ENCODE data around the gene LEUTX.
"Not testable (repeated sequence)": the region's sequence is repeated elsewhere in the genome, so short reads cannot be mapped to it uniquely, and the experiment has no call there.

The LEUTX gene

GRCh38 chr19:39749981-39750380 lies 28.7 kb upstream of the LEUTX start:
- TF ChIP-seq TAF1 (IDR thresholded peaks at IDR 0.05; ENCODE audit: borderline replicate concordance, low read depth, low read length) (no peak), POLR2A (IDR thresholded peaks at IDR 0.05; ENCODE audit: low read depth, low read length) (no peak), POLR2AphosphoS5 (IDR thresholded peaks at IDR 0.05; ENCODE audit: low read depth, low read length) (no peak)
- FAIRE-seq, result no peak
- DNase-seq (ENCODE audit: insufficient read length), result no peak

- TF ChIP-seq TAF1 (IDR thresholded peaks at IDR 0.05; ENCODE audit: borderline replicate concordance, low read depth, low read length), result no peak
- no peak for TF ChIP-seq POLR2AphosphoS5 (IDR thresholded peaks at IDR 0.05; ENCODE audit: low read depth, low read length)
- no peak for TF ChIP-seq POLR2A (IDR thresholded peaks at IDR 0.05; ENCODE audit: low read depth, low read length)
- no peak for FAIRE-seq
- no peak for DNase-seq (ENCODE audit: insufficient read length)
Measured at GRCh38 chr19:39752390-39752789, 26.3 kb upstream of the LEUTX start.

- FAIRE-seq, result peak; percentile 38
- DNase-seq (ENCODE audit: insufficient read length), result no peak
- TF ChIP-seq POLR2A (IDR thresholded peaks at IDR 0.05; ENCODE audit: low read depth, low read length) (no peak), POLR2AphosphoS5 (IDR thresholded peaks at IDR 0.05; ENCODE audit: low read depth, low read length) (no peak), TAF1 (IDR thresholded peaks at IDR 0.05; ENCODE audit: borderline replicate concordance, low read depth, low read length) (no peak)
Measured at GRCh38 chr19:39752795-39753194, 25.9 kb upstream of the LEUTX start.

GRCh38 chr19:39754544-39754943 lies 24.1 kb upstream of the LEUTX start:
- TF ChIP-seq TAF1 (IDR thresholded peaks at IDR 0.05; ENCODE audit: borderline replicate concordance, low read depth, low read length), result no peak
- no peak for TF ChIP-seq POLR2AphosphoS5 (IDR thresholded peaks at IDR 0.05; ENCODE audit: low read depth, low read length)
- TF ChIP-seq POLR2A (IDR thresholded peaks at IDR 0.05; ENCODE audit: low read depth, low read length), result no peak
- no peak for DNase-seq (ENCODE audit: insufficient read length)
- FAIRE-seq, result no peak

- no peak for DNase-seq (ENCODE audit: insufficient read length)
- no peak for FAIRE-seq
- TF ChIP-seq TAF1 (IDR thresholded peaks at IDR 0.05; ENCODE audit: borderline replicate concordance, low read depth, low read length) (no peak), POLR2AphosphoS5 (IDR thresholded peaks at IDR 0.05; ENCODE audit: low read depth, low read length) (no peak), POLR2A (IDR thresholded peaks at IDR 0.05; ENCODE audit: low read depth, low read length) (no peak)
Measured at GRCh38 chr19:39754971-39755370, 23.7 kb upstream of the LEUTX start.

GRCh38 chr19:39759457-39760184 lies 19.0 kb upstream of the LEUTX start:
- DNase-seq (ENCODE audit: insufficient read length), result no peak

GRCh38 chr19:39761851-39762250 lies 16.8 kb upstream of the LEUTX start:
- not testable (repeated sequence) for FAIRE-seq; DNase-seq (ENCODE audit: insufficient read length)

More at GRCh38 chr19:39759457-39760184, 19.0 kb upstream of the LEUTX start:
- TF ChIP-seq TAF1 (IDR thresholded peaks at IDR 0.05; ENCODE audit: borderline replicate concordance, low read depth, low read length), result no peak
- TF ChIP-seq POLR2A (IDR thresholded peaks at IDR 0.05; ENCODE audit: low read depth, low read length), result no peak
- TF ChIP-seq POLR2AphosphoS5 (IDR thresholded peaks at IDR 0.05; ENCODE audit: low read depth, low read length), result no peak
- peak; percentile 88 for FAIRE-seq

GRCh38 chr19:39765091-39766076 lies 13.3 kb upstream of the LEUTX start:
- DNase-seq (ENCODE audit: insufficient read length), result no peak
- peak; percentile 51 for FAIRE-seq
- TF ChIP-seq POLR2A (IDR thresholded peaks at IDR 0.05; ENCODE audit: low read depth, low read length) (no peak), POLR2AphosphoS5 (IDR thresholded peaks at IDR 0.05; ENCODE audit: low read depth, low read length) (no peak), TAF1 (IDR thresholded peaks at IDR 0.05; ENCODE audit: borderline replicate concordance, low read depth, low read length) (no peak)

GRCh38 chr19:39768334-39768733 lies 10.3 kb upstream of the LEUTX start:
- DNase-seq (ENCODE audit: insufficient read length) (no peak), FAIRE-seq (no peak)
- TF ChIP-seq POLR2AphosphoS5 (IDR thresholded peaks at IDR 0.05; ENCODE audit: low read depth, low read length) (no peak), TAF1 (IDR thresholded peaks at IDR 0.05; ENCODE audit: borderline replicate concordance, low read depth, low read length) (no peak), POLR2A (IDR thresholded peaks at IDR 0.05; ENCODE audit: low read depth, low read length) (no peak)

GRCh38 chr19:39768786-39769185 lies 9.9 kb upstream of the LEUTX start:
- FAIRE-seq (no peak), DNase-seq (ENCODE audit: insufficient read length) (no peak)
- TF ChIP-seq POLR2AphosphoS5 (IDR thresholded peaks at IDR 0.05; ENCODE audit: low read depth, low read length) (no peak), TAF1 (IDR thresholded peaks at IDR 0.05; ENCODE audit: borderline replicate concordance, low read depth, low read length) (no peak), POLR2A (IDR thresholded peaks at IDR 0.05; ENCODE audit: low read depth, low read length) (no peak)

GRCh38 chr19:39780894-39781293 lies 2.2 kb downstream of the LEUTX start:
- no peak for FAIRE-seq
- TF ChIP-seq TAF1 (IDR thresholded peaks at IDR 0.05; ENCODE audit: borderline replicate concordance, low read depth, low read length) (no peak), POLR2AphosphoS5 (IDR thresholded peaks at IDR 0.05; ENCODE audit: low read depth, low read length) (no peak), POLR2A (IDR thresholded peaks at IDR 0.05; ENCODE audit: low read depth, low read length) (no peak)
- no peak for DNase-seq (ENCODE audit: insufficient read length)

Data from GM12892 (cell line).